Mesodermal cell (in vitro differentiated cells): ENCODE results near the gene CNPY4.
A peak's percentile ranks its signal among the peaks of the same experiment; 100 is the strongest.

Experiments used
- H3K27ac ChIP-seq: 2 replicates; pipeline ENCODE4 v1.7.0; 2013; ENCODE audit warnings: mild to moderate bottlenecking, low read depth, low read length, moderate library complexity; ENCODE audit not compliant: severe bottlenecking
- H3K36me3 ChIP-seq: 2 replicates; pipeline ENCODE4 v1.7.1; 2013; ENCODE audit warnings: mild to moderate bottlenecking, low read length, moderate library complexity; ENCODE audit not compliant: control insufficient read depth, insufficient read depth
- H3K4me1 ChIP-seq: one replicate; pipeline ENCODE4 v1.7.1; 2013; ENCODE audit warnings: mild to moderate bottlenecking, low read length; ENCODE audit not compliant: insufficient read depth, control insufficient read depth, poor library complexity, severe bottlenecking
- H3K4me3 ChIP-seq: 2 replicates; pipeline ENCODE4 v1.7.0; 2013; ENCODE audit warnings: low read length, control low read depth, mild to moderate bottlenecking; ENCODE audit not compliant: insufficient read depth, poor library complexity, severe bottlenecking; ENCODE audit errors: extremely low read depth
- H3K9me3 ChIP-seq: 2 replicates; pipeline ENCODE4 v1.7.1; 2013; ENCODE audit warnings: mild to moderate bottlenecking, low read length, moderate library complexity; ENCODE audit not compliant: control insufficient read depth
- WGBS, 2 experiments: methylation state at CpG; one replicate each; pipeline ENCODE4 v1.1.5; 2013; ENCODE audit warnings: missing lambda C conversion rate in 2 of 2; ENCODE audit not compliant: insufficient coverage in 2 of 2; 5-methylcytosine and 5-hydroxymethylcytosine counted together

Gene CNPY4

GRCh38 chr7:100081535-100082102, 37.8 kb upstream of the CNPY4 start, which contains the start of gene ZNF3:
Gene ZNF3, minus strand, starts transcription at chr7:100081723. Its CDS starts 4,366 bp downstream, at chr7:100077357.
- Histone ChIP-seq H3K9me3 (peaks cover 1% of the 10 kb centered on the region), H3K36me3 (peaks cover 38% of the 10 kb centered on the region), H3K4me1 (peaks cover 15% of the 10 kb centered on the region), H3K4me3 (peak within 1 kb of the TSS; percentile 97), H3K27ac (peak within 1 kb of the TSS; percentile 94)
- 0% methylated on average over 34 to 37 of the region's 55 CpGs for WGBS, 2 experiments

GRCh38 chr7:100082978-100083377, 36.5 kb upstream of the CNPY4 start:
- Histone ChIP-seq H3K9me3 (no peaks in the 10 kb centered on the region), H3K4me3 (no peak overlapping the region), H3K36me3 (peaks cover 25% of the 10 kb centered on the region), H3K4me1 (peaks cover 24% of the 10 kb centered on the region), H3K27ac (peak overlapping the region; percentile 86)
- WGBS, 2 experiments, result 74% methylated on average over 4 of the region's 4 CpGs; no CpG with 5 or more reads in 1 of the 2 experiments

GRCh38 chr7:100085515-100085914, 33.9 kb upstream of the CNPY4 start:
- Histone ChIP-seq H3K9me3 (no peaks in the 10 kb centered on the region), H3K27ac (no peak overlapping the region), H3K36me3 (peaks cover 8% of the 10 kb centered on the region), H3K4me3 (no peak overlapping the region), H3K4me1 (peaks cover 24% of the 10 kb centered on the region)
- 80% methylated on average over 3 of the region's 3 CpGs; no CpG with 5 or more reads in 1 of the 2 experiments for WGBS, 2 experiments

- no peak overlapping the region for H3K4me3 ChIP-seq
- peaks cover 25% of the 10 kb centered on the region for H3K36me3 ChIP-seq
- no peaks in the 10 kb centered on the region for H3K9me3 ChIP-seq
- peaks cover 24% of the 10 kb centered on the region for H3K4me1 ChIP-seq
- H3K27ac ChIP-seq, result peak overlapping the region; percentile 98
- 74 to 78% methylated on average over 8 to 9 of the region's 10 CpGs for WGBS, 2 experiments
Observed at GRCh38 chr7:100087055-100087750, 32.2 kb upstream of the CNPY4 start.

- Histone ChIP-seq H3K4me3 (peak overlapping the region; percentile 71), H3K9me3 (no peaks in the 10 kb centered on the region), H3K27ac (peak overlapping the region; percentile 98), H3K4me1 (peaks cover 28% of the 10 kb centered on the region), H3K36me3 (peaks cover 35% of the 10 kb centered on the region)
- WGBS, 2 experiments, result 88% methylated on average over 6 of the region's 11 CpGs
Observed at GRCh38 chr7:100088095-100088620, 31.3 kb upstream of the CNPY4 start.

GRCh38 chr7:100088621-100089457, 30.6 kb upstream of the CNPY4 start, which contains the start of gene COPS6:
Gene COPS6, plus strand, starts transcription at chr7:100088969. Its CDS starts 22 bp downstream, at chr7:100088991.
- H3K4me3 ChIP-seq, result peak within 1 kb of the TSS; percentile 71
- peaks cover 41% of the 10 kb centered on the region for H3K36me3 ChIP-seq
- peaks cover 34% of the 10 kb centered on the region for H3K4me1 ChIP-seq
- peak within 1 kb of the TSS; percentile 98 for H3K27ac ChIP-seq
- 1% methylated on average over 38 to 50 of the region's 68 CpGs for WGBS, 2 experiments
- no peaks in the 10 kb centered on the region for H3K9me3 ChIP-seq

- H3K27ac ChIP-seq, result peak overlapping the region; percentile 98
- H3K9me3 ChIP-seq, result no peaks in the 10 kb centered on the region
- peak overlapping the region; percentile 71 for H3K4me3 ChIP-seq
- peaks cover 41% of the 10 kb centered on the region for H3K4me1 ChIP-seq
- peaks cover 49% of the 10 kb centered on the region for H3K36me3 ChIP-seq
- 44 to 48% methylated on average over 5 to 6 of the region's 7 CpGs for whole genome bisulfite sequencing, 2 experiments
Observed at GRCh38 chr7:100089458-100090196, 29.8 kb upstream of the CNPY4 start.

GRCh38 chr7:100090527-100091410, 28.7 kb upstream of the CNPY4 start:
- H3K36me3 ChIP-seq, result peaks cover 61% of the 10 kb centered on the region
- WGBS, 2 experiments, result 97 to 98% methylated on average over 6 to 11 of the region's 14 CpGs
- no peak overlapping the region for H3K4me3 ChIP-seq
- H3K27ac ChIP-seq, result peak overlapping the region; percentile 50
- H3K4me1 ChIP-seq, result peaks cover 47% of the 10 kb centered on the region
- H3K9me3 ChIP-seq, result no peaks in the 10 kb centered on the region

- H3K36me3 ChIP-seq, result peaks cover 69% of the 10 kb centered on the region
- peaks cover 49% of the 10 kb centered on the region for H3K4me1 ChIP-seq
- 85 to 88% methylated on average over 15 to 18 of the region's 19 CpGs for WGBS, 2 experiments
- H3K27ac ChIP-seq, result peak overlapping the region; percentile 50
- H3K9me3 ChIP-seq, result no peaks in the 10 kb centered on the region
- no peak overlapping the region for H3K4me3 ChIP-seq
Observed at GRCh38 chr7:100091411-100092181, 27.8 kb upstream of the CNPY4 start.
